Measurements from ENCODE around the gene ADAMTS2.

- no peak for TF ChIP-seq CTCF (conservative IDR thresholded peaks at IDR 0.05 in 1 of 2, IDR thresholded peaks at IDR 0.05 in 1 of 2; ENCODE audit: low read depth in 1 of 2, low read length in 2 of 2)
- TF ChIP-seq EZH2 (IDR thresholded peaks at IDR 0.05; ENCODE audit: low read length, missing control alignments), result no peak
These were observed 49.0 kb downstream of the ADAMTS2 start for GRCh38 chr5:179296150-179296821.
